K562 (cell line): ENCODE data around the gene PPARD. TPM values are rescaled to one million over a fixed set of nuclear protein-coding genes. Genes with fewer than 3 reads are reported as not detected.

Source experiments
- CHD2 ChIP-seq: IDR thresholded peaks from 2 replicates; pipeline ENCODE4 v1.6.1; 2011; ENCODE audit warnings: low read depth, low read length
- CREM ChIP-seq: IDR thresholded peaks from 2 replicates; pipeline ENCODE4 v1.6.1; 2014; ENCODE audit warnings: antibody characterized with exemption, low read depth
- E4F1 ChIP-seq: fragments of 250-450 bp; sonication (Bioruptor Pico); IDR thresholded peaks from 2 replicates; pipeline ENCODE4 v1.5.0; 2021; ENCODE audit warnings: mild to moderate bottlenecking, borderline replicate concordance
- HNRNPL ChIP-seq: fragments of 200-400 bp; formaldehyde crosslinking; IDR thresholded peaks from 2 replicates; pipeline ENCODE4 v1.6.1; 2017; ENCODE audit warnings: low read depth, mild to moderate bottlenecking, low read length
- KDM5B ChIP-seq: fragments of 200-600 bp; sonication (generic); IDR thresholded peaks from 2 replicates; pipeline ENCODE4 v1.6.1; 2012; ENCODE audit warnings: low read depth, mild to moderate bottlenecking, moderate library complexity, low read length, control low read depth, inconsistent platforms; ENCODE audit not compliant: insufficient replicate concordance
- MCM5 ChIP-seq: fragments of 450-650 bp; IDR thresholded peaks from 2 replicates; pipeline ENCODE4 v1.6.1; 2016; ENCODE audit warnings: low read depth
- NCOA2 ChIP-seq, 2 experiments: fragments of 450-650 bp; IDR thresholded peaks; 2 replicates each; pipeline ENCODE4 v1.6.1; 2018; ENCODE audit warnings: mild to moderate bottlenecking in 2 of 2, moderate library complexity in 1 of 2; ENCODE audit not compliant: partially characterized antibody in 2 of 2
- NRF1 ChIP-seq, 2 experiments: fragments of 450-650 bp; IDR thresholded peaks in 1 of 2; conservative IDR thresholded peaks in 1 of 2; 2 replicates each; pipeline ENCODE4 v1.6.1; 2014; ENCODE audit warnings: mild to moderate bottlenecking in 2 of 2
- PREB ChIP-seq: sonication (generic); formaldehyde crosslinking; IDR thresholded peaks from 2 replicates; pipeline ENCODE4 v1.8.1; 2023; ENCODE audit warnings: mild to moderate bottlenecking, missing genetic modification reagents
- STAT5A ChIP-seq: IDR thresholded peaks from 2 replicates; pipeline ENCODE4 v1.6.1; 2012; ENCODE audit warnings: low read length, inconsistent platforms, borderline replicate concordance
- TEAD2 ChIP-seq: fragments of 450-650 bp; IDR thresholded peaks from 2 replicates; pipeline ENCODE4 v1.6.1; 2016; ENCODE audit warnings: missing genetic modification characterization, control low read depth, missing compliant biosample characterization
- ZNF76 ChIP-seq: fragments of 250-450 bp; sonication (Bioruptor Pico); IDR thresholded peaks from 2 replicates; pipeline ENCODE4 v1.4.0; 2020; ENCODE audit warnings: mild to moderate bottlenecking, moderate library complexity, borderline replicate concordance
- polyA plus RNA-seq, 8 experiments: library from polyadenylated mRNA; depleted of rRNA in 4 of 8; stranded (reverse) in 5 of 8; unstranded in 3 of 8; fragments of >200 nt; fragmentation: Nextera tagmentation in 2 of 8; fragmentation: Illumina TruSeq in 1 of 8; extraction: Ambion mirVana in 2 of 8; extraction: Trizol in 1 of 8; gene quantifications; 2 replicates each; pipeline versions ENCODE4 v1.2.1 to v1.2.3, GENCODE V29; 2011 to 2014; ENCODE audit warnings: inconsistent platforms in 1 of 8, missing spikeins in 1 of 8
- total RNA-seq, 7 experiments: library from RNA; depleted of rRNA in 6 of 7; stranded (reverse); fragments of >200 nt in 6 of 7; fragmentation: Illumina TruSeq in 2 of 7; extraction: Trizol in 2 of 7; gene quantifications; 2 replicates each; pipeline versions ENCODE4 v1.2.1 to v1.2.3, GENCODE V29; 2011 to 2021; ENCODE audit warnings: low replicate concordance in 1 of 7
- TF ChIP-seq, protein P1 (sequence below): fragments of 450-650 bp; IDR thresholded peaks from 2 replicates; pipeline ENCODE4 v1.6.1; 2016; ENCODE audit warnings: mild to moderate bottlenecking, moderate library complexity

Gene PPARD
- total and polyA plus RNA-seq, 9 of the 15 experiments (the other 6 are each of a cell fraction or from before 2014, with no cell fraction given): 0.14 to 13.2 (median 3.8) TPM

- TF ChIP-seq, protein P1, sequence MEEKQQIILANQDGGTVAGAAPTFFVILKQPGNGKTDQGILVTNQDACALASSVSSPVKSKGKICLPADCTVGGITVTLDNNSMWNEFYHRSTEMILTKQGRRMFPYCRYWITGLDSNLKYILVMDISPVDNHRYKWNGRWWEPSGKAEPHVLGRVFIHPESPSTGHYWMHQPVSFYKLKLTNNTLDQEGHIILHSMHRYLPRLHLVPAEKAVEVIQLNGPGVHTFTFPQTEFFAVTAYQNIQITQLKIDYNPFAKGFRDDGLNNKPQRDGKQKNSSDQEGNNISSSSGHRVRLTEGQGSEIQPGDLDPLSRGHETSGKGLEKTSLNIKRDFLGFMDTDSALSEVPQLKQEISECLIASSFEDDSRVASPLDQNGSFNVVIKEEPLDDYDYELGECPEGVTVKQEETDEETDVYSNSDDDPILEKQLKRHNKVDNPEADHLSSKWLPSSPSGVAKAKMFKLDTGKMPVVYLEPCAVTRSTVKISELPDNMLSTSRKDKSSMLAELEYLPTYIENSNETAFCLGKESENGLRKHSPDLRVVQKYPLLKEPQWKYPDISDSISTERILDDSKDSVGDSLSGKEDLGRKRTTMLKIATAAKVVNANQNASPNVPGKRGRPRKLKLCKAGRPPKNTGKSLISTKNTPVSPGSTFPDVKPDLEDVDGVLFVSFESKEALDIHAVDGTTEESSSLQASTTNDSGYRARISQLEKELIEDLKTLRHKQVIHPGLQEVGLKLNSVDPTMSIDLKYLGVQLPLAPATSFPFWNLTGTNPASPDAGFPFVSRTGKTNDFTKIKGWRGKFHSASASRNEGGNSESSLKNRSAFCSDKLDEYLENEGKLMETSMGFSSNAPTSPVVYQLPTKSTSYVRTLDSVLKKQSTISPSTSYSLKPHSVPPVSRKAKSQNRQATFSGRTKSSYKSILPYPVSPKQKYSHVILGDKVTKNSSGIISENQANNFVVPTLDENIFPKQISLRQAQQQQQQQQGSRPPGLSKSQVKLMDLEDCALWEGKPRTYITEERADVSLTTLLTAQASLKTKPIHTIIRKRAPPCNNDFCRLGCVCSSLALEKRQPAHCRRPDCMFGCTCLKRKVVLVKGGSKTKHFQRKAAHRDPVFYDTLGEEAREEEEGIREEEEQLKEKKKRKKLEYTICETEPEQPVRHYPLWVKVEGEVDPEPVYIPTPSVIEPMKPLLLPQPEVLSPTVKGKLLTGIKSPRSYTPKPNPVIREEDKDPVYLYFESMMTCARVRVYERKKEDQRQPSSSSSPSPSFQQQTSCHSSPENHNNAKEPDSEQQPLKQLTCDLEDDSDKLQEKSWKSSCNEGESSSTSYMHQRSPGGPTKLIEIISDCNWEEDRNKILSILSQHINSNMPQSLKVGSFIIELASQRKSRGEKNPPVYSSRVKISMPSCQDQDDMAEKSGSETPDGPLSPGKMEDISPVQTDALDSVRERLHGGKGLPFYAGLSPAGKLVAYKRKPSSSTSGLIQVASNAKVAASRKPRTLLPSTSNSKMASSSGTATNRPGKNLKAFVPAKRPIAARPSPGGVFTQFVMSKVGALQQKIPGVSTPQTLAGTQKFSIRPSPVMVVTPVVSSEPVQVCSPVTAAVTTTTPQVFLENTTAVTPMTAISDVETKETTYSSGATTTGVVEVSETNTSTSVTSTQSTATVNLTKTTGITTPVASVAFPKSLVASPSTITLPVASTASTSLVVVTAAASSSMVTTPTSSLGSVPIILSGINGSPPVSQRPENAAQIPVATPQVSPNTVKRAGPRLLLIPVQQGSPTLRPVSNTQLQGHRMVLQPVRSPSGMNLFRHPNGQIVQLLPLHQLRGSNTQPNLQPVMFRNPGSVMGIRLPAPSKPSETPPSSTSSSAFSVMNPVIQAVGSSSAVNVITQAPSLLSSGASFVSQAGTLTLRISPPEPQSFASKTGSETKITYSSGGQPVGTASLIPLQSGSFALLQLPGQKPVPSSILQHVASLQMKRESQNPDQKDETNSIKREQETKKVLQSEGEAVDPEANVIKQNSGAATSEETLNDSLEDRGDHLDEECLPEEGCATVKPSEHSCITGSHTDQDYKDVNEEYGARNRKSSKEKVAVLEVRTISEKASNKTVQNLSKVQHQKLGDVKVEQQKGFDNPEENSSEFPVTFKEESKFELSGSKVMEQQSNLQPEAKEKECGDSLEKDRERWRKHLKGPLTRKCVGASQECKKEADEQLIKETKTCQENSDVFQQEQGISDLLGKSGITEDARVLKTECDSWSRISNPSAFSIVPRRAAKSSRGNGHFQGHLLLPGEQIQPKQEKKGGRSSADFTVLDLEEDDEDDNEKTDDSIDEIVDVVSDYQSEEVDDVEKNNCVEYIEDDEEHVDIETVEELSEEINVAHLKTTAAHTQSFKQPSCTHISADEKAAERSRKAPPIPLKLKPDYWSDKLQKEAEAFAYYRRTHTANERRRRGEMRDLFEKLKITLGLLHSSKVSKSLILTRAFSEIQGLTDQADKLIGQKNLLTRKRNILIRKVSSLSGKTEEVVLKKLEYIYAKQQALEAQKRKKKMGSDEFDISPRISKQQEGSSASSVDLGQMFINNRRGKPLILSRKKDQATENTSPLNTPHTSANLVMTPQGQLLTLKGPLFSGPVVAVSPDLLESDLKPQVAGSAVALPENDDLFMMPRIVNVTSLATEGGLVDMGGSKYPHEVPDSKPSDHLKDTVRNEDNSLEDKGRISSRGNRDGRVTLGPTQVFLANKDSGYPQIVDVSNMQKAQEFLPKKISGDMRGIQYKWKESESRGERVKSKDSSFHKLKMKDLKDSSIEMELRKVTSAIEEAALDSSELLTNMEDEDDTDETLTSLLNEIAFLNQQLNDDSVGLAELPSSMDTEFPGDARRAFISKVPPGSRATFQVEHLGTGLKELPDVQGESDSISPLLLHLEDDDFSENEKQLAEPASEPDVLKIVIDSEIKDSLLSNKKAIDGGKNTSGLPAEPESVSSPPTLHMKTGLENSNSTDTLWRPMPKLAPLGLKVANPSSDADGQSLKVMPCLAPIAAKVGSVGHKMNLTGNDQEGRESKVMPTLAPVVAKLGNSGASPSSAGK: no peak; the same call in none of the 2 replicates
- TF ChIP-seq E4F1 (CRISPR knock-in tag): no peak
- no peak for TF ChIP-seq PREB (CRISPR knock-in tag)
- no peak for TF ChIP-seq TEAD2 (tag)
- TF ChIP-seq CREM: no peak
- no peak for TF ChIP-seq ZNF76
- no peak for TF ChIP-seq KDM5B
- no peak for TF ChIP-seq MCM5
- TF ChIP-seq NCOA2 (IDR thresholded peaks at IDR 0.05; ENCODE audit: partially characterized antibody in 2 of 2): no peak
- no peak for TF ChIP-seq STAT5A
- TF ChIP-seq CHD2: no peak
- TF ChIP-seq NRF1 (conservative IDR thresholded peaks at IDR 0.05 in 1 of 2, IDR thresholded peaks at IDR 0.05 in 1 of 2): no peak
- no peak for TF ChIP-seq HNRNPL
Measured at GRCh38 chr6:35449287-35449881, 107.0 kb downstream of the PPARD start (continued).
